ENCODE measurements around the gene COL11A1. TPM values are rescaled to one million over a fixed set of nuclear protein-coding genes. Genes with fewer than 3 reads are reported as not detected.
A peak's percentile ranks its signal among the peaks of the same experiment; 100 is the strongest.

The COL11A1 gene
- total RNA-seq, 1 donor from 2014 or later: 0.76 TPM

GRCh38 chr1:102970496-102971078, 137.7 kb downstream of the COL11A1 start:
- Mint-ChIP-seq H3K9me3 (ENCODE audit: unreplicated experiment) (no peaks in the 10 kb centered on the region), H3K27ac (ENCODE audit: unreplicated experiment) (no peak overlapping the region), H3K27me3 (ENCODE audit: unreplicated experiment) (no peaks in the 10 kb centered on the region), H3K36me3 (ENCODE audit: unreplicated experiment) (no peaks in the 10 kb centered on the region), H3K4me3 (ENCODE audit: unreplicated experiment) (no peak overlapping the region), H3K4me1 (ENCODE audit: low read depth, unreplicated experiment) (no peaks in the 10 kb centered on the region)
- peak; percentile 21 for DNase-seq
- TF ChIP-seq CTCF (IDR thresholded peaks at IDR 0.05; ENCODE audit: partially characterized antibody, unreplicated experiment): peak; percentile 90

- Mint-ChIP-seq H3K4me1 (ENCODE audit: low read depth, unreplicated experiment) (peaks cover 3% of the 10 kb centered on the region), H3K4me3 (ENCODE audit: unreplicated experiment) (no peak overlapping the region), H3K27me3 (ENCODE audit: unreplicated experiment) (no peaks in the 10 kb centered on the region), H3K27ac (ENCODE audit: unreplicated experiment) (no peak overlapping the region), H3K9me3 (ENCODE audit: unreplicated experiment) (no peaks in the 10 kb centered on the region), H3K36me3 (ENCODE audit: unreplicated experiment) (no peaks in the 10 kb centered on the region)
- no peak for TF ChIP-seq CTCF (IDR thresholded peaks at IDR 0.05; ENCODE audit: partially characterized antibody, unreplicated experiment)
- no peak for DNase-seq
Measured at GRCh38 chr1:102967786-102968185, 140.5 kb downstream of the COL11A1 start.

- Mint-ChIP-seq H3K9me3 (ENCODE audit: unreplicated experiment) (no peaks in the 10 kb centered on the region), H3K27ac (ENCODE audit: unreplicated experiment) (no peak overlapping the region), H3K4me3 (ENCODE audit: unreplicated experiment) (no peak overlapping the region), H3K4me1 (ENCODE audit: low read depth, unreplicated experiment) (peaks cover 7% of the 10 kb centered on the region), H3K36me3 (ENCODE audit: unreplicated experiment) (no peaks in the 10 kb centered on the region), H3K27me3 (ENCODE audit: unreplicated experiment) (no peaks in the 10 kb centered on the region)
- DNase-seq: no peak
- no peak for TF ChIP-seq CTCF (IDR thresholded peaks at IDR 0.05; ENCODE audit: partially characterized antibody, unreplicated experiment)
Measured at GRCh38 chr1:102961549-102961948, 146.8 kb downstream of the COL11A1 start.

GRCh38 chr1:102954576-102954975, 153.7 kb downstream of the COL11A1 start:
- Mint-ChIP-seq H3K9me3 (ENCODE audit: unreplicated experiment) (no peaks in the 10 kb centered on the region), H3K4me3 (ENCODE audit: unreplicated experiment) (no peak overlapping the region), H3K27me3 (ENCODE audit: unreplicated experiment) (no peaks in the 10 kb centered on the region), H3K27ac (ENCODE audit: unreplicated experiment) (no peak overlapping the region), H3K4me1 (ENCODE audit: low read depth, unreplicated experiment) (peaks cover 4% of the 10 kb centered on the region), H3K36me3 (ENCODE audit: unreplicated experiment) (no peaks in the 10 kb centered on the region)
- no peak for DNase-seq
- TF ChIP-seq CTCF (IDR thresholded peaks at IDR 0.05; ENCODE audit: partially characterized antibody, unreplicated experiment): no peak

GRCh38 chr1:102952400-102952799, 155.9 kb downstream of the COL11A1 start:
- H3K36me3 Mint-ChIP-seq (ENCODE audit: unreplicated experiment): no peaks in the 10 kb centered on the region
- no peak overlapping the region for H3K4me3 Mint-ChIP-seq (ENCODE audit: unreplicated experiment)
- TF ChIP-seq CTCF (IDR thresholded peaks at IDR 0.05; ENCODE audit: partially characterized antibody, unreplicated experiment): no peak
- no peaks in the 10 kb centered on the region for H3K9me3 Mint-ChIP-seq (ENCODE audit: unreplicated experiment)
- peaks cover 4% of the 10 kb centered on the region for H3K4me1 Mint-ChIP-seq (ENCODE audit: low read depth, unreplicated experiment)
- no peaks in the 10 kb centered on the region for H3K27me3 Mint-ChIP-seq (ENCODE audit: unreplicated experiment)
- no peak for DNase-seq
- no peak overlapping the region for H3K27ac Mint-ChIP-seq (ENCODE audit: unreplicated experiment)
